KOPT-K1 (cell line): ENCODE data around the gene KSR1.
"Not testable (repeated sequence)": the region's sequence is repeated elsewhere in the genome, so short reads cannot be mapped to it uniquely, and the experiment has no call there.

Experiments used
- H3K27ac ChIP-seq: fragments of 200-600 bp; sonication (generic); 2 replicates; pipeline ENCODE4 v1.5.1; 2016; ENCODE audit warnings: antibody characterized with exemption, mild to moderate bottlenecking, low read depth, low read length; ENCODE audit not compliant: poor library complexity, severe bottlenecking
- H3K36me3 ChIP-seq: fragments of 200-600 bp; sonication (generic); 2 replicates; pipeline ENCODE4 v1.5.1; 2017; ENCODE audit warnings: antibody characterized with exemption, mild to moderate bottlenecking, low read length, moderate library complexity; ENCODE audit not compliant: insufficient read depth
- H3K9me3 ChIP-seq: fragments of 200-600 bp; sonication (generic); 2 replicates; pipeline ENCODE4 v1.5.1; 2017; ENCODE audit warnings: antibody characterized with exemption, low read length, mild to moderate bottlenecking; ENCODE audit not compliant: insufficient read depth, poor library complexity, severe bottlenecking

KSR1 gene

DNA sequence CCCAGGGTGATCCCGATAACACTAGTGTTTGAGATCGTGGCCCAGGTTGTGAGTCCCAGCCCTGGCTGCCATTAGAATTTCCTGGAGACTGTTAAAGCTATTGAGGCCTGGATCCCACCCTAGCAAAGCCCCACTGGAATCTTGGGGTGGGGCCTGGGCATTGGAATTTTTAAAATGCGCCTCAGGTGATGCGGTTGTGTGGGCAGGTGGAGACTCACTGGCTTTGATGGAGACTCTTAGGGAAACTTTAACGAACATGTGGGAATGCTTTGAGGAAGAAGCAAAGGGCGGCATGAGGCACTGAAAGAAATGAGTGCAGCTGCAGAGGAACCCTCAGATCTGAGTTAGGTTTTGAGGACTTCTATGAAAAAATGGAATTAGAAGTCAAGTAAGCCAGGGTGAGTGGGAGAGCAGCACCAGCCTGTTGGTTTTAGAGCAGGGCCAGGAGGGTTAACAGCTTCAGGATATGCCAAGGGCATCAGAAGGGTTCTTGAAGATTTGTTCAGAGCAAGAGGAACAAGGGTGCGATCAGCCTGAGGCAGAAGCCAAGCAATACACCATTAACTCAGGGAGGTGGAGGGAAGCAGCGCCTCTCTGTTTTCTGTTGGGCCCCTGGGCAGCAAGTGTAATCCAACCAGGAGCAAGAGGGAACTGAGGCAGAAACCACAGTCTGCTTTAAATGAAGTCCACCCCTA lies 42.5 kb downstream of the KSR1 start:
- Histone ChIP-seq H3K9me3 (peaks cover 31% of the 10 kb centered on the region), H3K36me3 (no peaks in the 10 kb centered on the region), H3K27ac (no peak overlapping the region)

DNA sequence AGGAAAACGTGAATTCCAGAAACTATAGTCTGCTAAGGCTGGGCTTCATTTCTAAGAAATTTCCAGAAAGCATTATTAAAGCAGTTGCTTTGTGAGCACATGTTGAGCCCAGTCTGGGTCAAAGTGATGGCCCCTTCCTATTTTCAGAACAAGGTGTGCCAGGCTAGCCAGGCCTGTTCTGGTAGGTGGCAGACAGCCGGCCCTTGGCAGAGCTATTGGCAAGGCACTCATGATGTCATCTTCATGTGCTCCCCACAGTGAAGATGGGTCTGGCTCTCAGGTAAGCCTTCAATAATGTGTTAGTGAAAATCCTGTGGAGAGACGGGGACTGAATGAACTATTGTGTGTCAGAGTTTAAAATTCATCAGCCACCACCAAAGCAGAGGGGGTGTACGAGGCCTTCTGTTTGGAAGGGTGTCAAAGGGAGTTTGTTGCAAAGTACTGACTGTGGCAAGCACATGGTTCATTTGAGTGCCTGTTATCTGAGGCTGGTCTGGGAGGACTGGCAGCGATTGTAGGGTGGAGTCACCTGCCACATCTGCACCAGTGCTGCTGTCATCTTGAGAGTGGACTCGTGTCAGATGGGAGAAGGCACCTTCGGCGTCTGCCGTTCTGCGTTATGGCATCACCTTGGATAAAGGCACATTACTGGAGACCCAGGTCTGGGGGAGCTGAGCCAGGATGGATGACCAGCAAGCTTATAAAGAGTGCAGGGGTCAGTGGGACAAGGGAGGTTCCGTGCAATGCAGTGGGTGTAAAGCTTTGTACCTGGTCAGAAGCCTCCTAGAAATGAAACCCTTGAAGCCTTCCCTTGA lies 43.4 kb downstream of the KSR1 start:
- Histone ChIP-seq H3K9me3 (peaks cover 31% of the 10 kb centered on the region), H3K36me3 (no peaks in the 10 kb centered on the region), H3K27ac (no peak overlapping the region)

DNA sequence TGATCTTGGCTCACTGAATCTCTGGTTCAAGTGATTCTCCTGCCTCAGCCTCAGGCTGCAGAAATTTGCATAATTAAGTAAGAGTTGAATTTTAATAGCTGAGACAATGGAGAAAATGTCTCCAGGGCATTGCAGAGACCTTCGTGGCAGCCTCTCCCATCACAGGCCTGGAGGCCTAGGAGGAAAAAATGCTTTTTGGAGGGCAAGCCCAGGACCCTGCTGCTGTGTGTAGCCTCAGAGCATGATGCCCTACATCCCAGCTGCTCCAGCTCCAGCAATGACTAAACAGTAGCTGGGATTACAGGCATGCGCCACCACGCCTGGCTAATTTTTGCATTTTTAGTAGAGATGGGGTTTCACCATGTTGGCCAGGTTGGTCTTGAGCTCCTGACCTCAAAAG lies 45.1 kb downstream of the KSR1 start:
- H3K9me3 ChIP-seq, result peaks cover 31% of the 10 kb centered on the region
- not testable (repeated sequence) for H3K36me3 ChIP-seq, H3K27ac ChIP-seq

DNA sequence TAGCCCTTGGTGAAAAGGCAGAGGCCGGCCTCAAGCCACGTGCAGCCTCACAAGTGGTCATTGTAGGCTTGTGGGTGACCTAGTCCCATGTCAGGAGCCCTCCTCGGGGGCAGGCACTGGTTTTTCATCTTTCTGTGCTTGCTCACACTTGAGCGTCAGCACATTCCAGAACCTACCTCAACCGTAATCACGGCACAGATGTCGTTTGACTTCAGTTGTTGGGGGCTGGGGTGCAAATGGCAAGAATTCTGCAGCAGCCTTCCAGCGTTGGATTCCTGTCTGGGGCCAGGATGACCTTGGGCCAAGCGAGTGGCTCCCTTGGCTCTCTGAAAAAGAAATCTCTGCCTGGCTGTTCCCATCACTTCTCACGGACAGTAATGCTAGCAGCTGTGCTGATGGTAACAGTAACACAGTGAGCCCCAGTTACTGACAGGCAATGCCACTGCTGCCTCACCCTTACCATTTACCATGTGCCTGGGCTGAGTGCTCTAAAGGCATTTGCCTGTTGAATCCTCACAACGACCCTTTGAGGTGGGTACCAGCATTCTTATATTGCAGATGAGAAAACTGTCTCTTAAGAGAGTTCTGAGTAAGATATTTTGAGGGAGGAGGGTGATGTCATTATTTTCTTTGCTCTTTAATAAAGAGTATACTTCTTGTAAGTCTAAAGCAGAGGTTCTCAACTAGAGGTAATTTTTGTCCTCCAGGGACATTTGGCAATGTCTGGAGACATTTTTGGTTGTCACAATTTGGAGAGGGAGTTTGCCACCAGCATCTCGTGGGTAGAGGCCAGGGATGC lies 46.5 kb downstream of the KSR1 start:
- Histone ChIP-seq H3K27ac (no peak overlapping the region), H3K9me3 (peaks cover 31% of the 10 kb centered on the region), H3K36me3 (no peaks in the 10 kb centered on the region)

DNA sequence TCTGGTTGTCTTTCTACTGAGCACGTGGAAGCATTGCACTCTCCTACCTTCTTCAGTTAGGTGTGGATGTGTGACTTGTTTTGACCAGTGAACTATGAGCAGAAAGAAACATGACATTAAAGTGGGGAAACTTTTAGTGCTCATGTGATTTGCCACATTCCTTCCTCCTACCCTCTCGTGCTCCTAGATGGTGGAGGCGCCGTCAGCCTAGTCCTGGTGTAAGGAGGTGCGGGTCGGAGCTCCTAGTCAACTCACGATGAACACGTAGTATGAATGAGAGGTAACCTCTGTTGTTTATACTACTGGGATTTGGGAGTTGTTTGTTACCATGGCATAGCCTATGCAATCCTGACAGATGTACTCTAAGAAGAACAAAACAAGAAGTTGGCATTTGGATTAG lies 47.4 kb downstream of the KSR1 start:
- H3K27ac ChIP-seq, result no peak overlapping the region

DNA sequence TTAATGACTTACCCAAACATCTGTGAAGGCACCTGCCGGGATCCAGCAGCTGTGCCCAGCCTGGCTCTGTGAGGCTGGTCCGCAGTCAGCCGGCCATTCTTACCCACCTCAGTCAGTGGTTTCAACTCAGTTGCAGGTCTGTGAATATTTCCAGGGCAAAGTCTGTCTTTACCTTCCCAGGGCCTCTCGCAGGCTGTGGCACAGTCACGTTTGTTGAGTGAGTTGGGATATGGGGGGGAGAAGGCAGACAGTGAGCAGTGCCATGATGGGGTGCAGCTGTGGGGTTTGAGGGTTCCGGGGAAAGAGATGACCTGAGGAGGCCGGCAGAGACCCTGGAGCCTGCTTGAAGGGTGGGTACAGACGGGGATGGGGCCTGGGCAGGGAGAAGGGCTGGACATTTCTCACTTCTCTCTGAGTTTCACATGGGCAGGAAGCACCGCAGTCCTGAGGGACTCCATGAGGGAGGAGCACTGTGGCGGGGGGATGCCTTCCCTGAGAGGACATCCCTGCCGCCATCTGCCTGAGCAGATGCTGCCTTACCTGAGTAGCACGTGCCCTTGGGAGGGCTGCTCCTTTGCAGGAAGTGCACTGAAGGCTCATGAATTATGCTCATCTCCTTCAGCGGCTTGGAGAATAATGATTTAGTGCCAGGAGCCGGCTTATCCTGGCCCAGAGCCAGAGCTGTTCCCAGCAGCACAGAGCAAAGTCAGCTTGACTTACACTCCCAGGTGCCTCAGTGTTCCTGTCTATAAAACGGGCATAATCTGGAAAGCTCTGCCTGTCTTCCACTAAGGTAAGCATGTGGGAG lies 48.1 kb downstream of the KSR1 start:
- Histone ChIP-seq H3K9me3 (peaks cover 31% of the 10 kb centered on the region), H3K27ac (no peak overlapping the region), H3K36me3 (no peaks in the 10 kb centered on the region)

More for the DNA sequence above, 47.4 kb downstream of the KSR1 start:
- Histone ChIP-seq H3K36me3 (no peaks in the 10 kb centered on the region), H3K9me3 (peaks cover 31% of the 10 kb centered on the region)

DNA sequence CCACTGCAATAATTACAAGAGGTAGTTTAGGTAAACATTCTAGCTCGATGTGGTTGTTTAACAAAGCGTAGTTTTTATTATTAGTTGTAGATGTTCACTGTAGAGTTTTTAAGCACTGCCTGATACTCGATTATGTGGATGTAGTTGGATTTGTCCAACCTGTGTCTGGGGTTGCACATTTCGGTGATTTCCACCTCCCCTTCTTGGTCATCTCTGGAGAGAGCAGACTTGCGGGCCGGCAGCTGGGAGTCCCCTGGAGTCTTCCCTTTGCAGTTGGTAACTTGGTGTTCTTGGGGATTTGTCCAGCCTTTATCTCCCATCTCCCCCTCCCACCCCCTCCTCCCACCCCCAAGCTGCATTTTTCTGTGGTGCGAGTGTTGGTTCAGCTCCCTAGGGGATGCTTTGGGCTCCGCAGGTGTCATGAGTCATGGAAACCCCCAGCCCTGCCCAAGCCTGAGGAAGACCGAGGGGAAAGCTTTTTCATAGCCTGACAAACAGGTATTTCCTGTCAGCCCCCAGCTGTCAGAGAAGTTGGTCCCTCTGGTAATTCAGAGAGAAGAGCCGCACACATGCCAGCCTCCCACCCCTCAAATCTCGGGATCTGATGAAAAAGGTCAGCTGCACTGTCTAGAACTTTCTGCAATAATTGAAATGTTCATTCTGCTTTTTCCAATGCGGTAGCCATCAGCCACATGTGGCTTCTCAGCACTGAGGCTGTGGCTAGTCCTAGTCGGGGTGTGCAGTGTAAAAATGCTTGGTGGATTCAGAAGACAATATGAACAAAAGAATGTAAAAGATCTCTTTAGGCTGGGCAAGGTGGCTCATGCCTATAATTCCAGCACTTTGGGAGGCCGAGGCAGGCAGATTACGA lies 50.3 kb downstream of the KSR1 start:
- Histone ChIP-seq H3K9me3 (peaks cover 13% of the 10 kb centered on the region), H3K27ac (no peak overlapping the region), H3K36me3 (no peaks in the 10 kb centered on the region)

DNA sequence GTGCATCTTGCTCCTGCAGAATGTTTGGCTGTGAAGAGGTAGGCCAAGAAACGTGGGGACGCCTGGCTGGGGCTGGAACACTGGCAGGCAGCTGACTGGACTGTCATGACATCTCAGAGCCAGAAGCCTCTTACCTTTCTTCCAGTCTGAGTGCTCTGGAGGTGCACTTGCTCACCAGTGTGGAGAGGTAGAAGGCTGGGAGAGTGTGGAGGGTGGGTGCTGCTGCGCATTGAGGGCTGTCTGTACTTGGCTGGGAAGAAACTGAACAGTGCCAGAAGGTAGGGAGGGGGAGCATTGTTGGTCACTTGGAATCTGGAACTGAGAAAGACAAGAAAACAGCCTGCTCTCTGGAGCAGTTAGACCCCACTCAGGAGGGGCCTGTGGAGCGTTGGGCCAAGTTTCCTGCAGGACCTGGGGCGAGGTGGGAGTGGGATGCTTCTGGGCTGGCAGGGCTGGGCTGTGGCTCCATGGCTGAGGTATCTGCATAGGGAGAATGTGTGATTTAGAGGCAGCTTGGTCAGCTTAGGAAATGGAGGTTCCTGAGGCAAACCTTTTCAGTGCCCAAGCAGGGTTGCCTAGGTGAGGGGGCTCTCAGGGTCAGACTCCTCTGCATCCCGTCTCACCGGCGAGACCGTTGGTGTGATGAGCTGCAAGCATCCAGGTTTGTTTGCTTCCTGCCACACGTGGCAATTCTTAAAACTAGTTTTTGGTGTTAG lies 55.1 kb downstream of the KSR1 start:
- no peak overlapping the region for H3K27ac ChIP-seq
- H3K9me3 ChIP-seq, result no peaks in the 10 kb centered on the region
- H3K36me3 ChIP-seq, result no peaks in the 10 kb centered on the region

DNA sequence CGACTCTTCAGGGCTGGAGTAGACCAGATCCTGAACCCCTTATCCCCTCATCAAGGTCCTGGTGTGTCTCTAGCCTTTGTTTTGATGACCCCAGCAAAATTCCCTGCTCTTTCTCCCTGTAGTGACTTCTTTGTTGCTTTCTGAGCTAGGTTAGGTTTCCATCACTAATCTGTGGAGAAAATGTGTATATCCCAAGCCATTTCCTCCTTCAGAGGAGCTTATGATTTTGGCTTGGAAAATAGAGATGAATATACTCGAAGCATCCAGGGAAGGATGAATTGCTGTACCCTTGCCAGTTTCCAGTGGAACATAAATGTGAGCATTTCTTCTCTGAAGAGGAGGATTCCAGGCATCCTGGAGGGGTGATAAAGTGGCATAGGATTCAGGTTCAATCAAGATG lies 55.8 kb downstream of the KSR1 start:
- no peaks in the 10 kb centered on the region for H3K36me3 ChIP-seq
- H3K27ac ChIP-seq, result no peak overlapping the region
- no peaks in the 10 kb centered on the region for H3K9me3 ChIP-seq

DNA sequence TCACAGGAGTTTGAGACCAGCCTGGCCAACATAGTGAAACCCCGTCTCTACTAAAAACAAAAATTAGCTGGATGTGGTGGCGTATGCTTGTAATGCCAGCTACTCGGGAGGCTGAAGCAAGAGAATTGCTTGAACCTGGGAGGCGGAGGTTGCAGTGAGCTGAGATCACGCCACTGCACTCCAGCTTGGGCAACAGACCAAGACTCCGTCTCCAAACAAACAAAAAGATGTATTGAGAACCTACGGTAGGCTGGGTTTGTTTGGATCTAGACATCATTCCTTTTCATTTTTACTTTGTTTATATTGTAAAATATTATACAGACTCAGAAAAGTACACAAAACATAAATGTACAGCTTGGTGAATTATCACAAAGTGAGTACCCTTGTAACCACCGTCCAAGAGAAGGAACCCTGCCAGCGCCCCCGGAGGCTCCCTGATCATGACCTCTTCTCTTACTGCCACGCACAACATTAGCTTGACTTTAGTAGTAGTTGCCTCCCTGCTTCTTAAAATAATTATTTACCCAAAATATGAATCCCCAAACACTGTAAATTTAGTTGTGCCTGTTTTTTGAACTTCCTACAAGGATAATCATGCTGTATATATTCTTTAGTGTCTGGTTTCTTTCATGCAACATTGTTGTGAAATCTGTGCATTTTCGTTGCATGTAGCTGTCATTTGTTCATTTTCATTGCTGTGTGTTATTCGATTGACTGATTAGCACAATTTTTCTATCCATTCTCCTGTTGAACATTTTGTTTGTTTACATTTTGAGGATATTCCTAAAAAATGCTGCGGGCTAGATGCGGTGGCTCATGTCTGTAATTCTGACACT lies 56.5 kb downstream of the KSR1 start:
- H3K36me3 ChIP-seq, result no peaks in the 10 kb centered on the region
- no peaks in the 10 kb centered on the region for H3K9me3 ChIP-seq
- H3K27ac ChIP-seq, result no peak overlapping the region

DNA sequence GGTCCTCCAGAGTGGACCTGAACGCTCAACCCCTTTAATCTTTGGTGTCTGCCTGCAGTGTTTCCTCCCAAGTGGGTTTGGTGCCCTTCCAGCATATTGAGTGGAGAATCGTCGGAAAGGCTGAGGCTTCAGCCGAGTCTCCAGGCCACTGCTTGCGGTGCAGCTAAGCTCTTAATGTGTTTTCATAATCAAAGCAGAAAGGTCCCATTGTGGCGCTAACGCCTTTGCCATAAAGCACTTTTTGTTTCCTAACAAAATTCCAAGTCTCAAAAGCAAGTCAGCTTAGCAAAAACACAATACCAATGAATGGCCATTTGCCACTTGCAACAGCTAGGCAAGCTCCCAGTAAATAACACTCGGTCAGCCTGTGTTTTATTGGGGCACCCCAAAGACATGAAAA lies 57.6 kb downstream of the KSR1 start:
- no peaks in the 10 kb centered on the region for H3K36me3 ChIP-seq
- no peaks in the 10 kb centered on the region for H3K9me3 ChIP-seq
- H3K27ac ChIP-seq, result no peak overlapping the region

DNA sequence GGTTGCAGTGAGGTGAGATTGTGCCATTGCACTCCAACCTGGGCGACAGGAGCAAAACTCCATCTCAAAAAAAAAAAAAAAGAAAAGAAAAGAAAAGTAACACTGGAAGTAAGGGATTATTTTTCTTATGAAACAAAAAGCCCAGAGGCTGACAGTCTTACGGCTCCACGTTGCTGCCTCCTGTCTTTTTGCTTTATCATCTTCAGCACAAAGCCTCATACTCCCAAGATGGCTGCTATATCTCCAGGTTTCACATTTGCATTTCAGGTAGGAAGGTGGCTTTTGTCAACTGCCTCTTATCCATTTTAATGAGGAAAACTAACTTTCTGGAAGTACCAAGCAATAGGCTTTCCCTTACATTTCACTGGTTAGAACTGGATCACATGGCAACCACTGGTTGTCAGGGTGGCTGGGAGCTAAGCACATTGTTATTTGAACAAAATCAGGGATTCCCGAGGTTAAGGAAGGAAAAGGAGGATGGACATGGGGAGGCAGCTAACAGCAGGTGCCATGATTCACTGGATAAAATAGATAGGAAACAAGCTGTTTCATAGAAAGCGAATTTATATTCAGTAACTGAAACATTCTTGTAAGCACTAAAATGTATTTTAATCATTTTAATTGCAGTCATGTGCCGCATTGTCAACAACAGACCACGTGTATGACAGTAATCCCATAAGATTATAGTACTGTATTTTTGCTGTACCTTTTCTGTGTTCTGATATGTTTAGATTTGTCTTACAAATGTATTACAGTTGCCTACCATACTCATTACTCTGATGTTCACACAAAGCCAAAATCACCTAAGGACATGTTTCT lies 58.6 kb downstream of the KSR1 start:
- Histone ChIP-seq H3K36me3 (no peaks in the 10 kb centered on the region), H3K27ac (no peak overlapping the region), H3K9me3 (no peaks in the 10 kb centered on the region)
